Inflammatory macrophage treated with lipopolysaccharide for 1 hour (primary cell): Measurements from ENCODE around the gene COX6A2.
A peak's percentile ranks its signal among the peaks of the same experiment; 100 is the strongest.

Source experiments
- DNase-seq, 2 donors: peaks; one replicate each; pipeline ENCODE4 v3.0.0-alpha.2; 2020 to 2022

The COX6A2 gene

DNA sequence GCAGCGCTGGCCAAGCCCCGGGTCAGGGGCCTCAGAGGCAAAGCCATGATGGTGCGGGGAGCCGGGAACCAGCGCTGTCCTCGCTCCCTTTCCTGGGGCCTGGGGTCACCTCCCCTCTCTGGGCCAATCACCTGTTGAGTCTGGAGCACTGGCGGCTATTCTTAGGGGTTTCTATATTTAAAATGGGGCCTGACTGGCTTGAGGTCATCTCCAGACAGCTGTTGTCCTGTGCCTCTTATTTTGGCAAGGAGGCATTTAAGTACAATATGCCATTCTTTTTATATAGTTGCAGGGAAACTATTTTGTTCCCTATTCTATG is at the start of gene COX6A2:
COX6A2 (minus strand) TSS at position 82 of the 319 bp plus-strand sequence; CDS start at position 47, 35 bp downstream.
- no peak for DNase-seq

DNA sequence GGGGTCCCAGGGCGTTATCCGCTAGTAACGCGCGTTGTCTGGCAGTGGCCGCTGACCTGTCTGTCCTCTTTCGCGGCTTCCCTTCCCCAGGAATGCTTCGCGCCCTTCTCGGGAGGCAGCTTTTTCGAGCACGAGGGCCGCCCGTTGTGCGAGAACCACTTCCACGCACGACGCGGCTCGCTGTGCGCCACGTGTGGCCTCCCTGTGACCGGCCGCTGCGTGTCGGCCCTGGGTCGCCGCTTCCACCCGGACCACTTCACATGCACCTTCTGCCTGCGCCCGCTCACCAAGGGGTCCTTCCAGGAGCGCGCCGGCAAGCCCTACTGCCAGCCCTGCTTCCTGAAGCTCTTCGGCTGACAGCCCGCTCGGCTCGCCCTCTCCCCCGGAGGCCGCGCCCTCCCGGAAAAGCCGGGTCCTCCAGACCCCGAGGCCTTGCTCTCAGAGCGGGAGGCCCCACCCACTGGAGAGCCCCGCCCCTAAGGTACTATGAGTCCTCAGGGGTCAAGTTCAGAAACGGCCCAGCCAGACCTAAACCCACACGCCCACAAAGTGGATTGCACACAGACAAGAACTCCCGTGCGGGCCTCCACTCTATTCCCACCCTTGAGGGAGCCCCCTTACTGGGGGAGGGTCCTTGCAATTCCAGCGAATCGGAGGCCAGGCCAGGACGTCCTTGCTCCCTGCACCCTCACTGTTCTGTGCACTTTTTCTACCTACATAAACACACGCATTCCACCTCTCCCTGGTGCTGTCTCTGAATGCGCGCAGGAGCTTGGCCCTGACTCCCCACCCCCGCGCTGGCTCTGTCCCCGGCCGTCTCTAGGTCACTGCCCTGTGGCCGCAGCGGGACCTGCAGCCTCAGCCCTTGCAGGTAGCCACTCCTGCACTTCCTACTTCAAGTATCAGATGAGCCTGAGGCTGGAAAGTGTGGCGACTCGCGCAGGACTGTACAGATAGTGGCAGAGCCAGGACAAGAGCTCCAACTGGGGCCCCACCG is 49.4 kb upstream of the COX6A2 start:
- DNase-seq: no peak

DNA sequence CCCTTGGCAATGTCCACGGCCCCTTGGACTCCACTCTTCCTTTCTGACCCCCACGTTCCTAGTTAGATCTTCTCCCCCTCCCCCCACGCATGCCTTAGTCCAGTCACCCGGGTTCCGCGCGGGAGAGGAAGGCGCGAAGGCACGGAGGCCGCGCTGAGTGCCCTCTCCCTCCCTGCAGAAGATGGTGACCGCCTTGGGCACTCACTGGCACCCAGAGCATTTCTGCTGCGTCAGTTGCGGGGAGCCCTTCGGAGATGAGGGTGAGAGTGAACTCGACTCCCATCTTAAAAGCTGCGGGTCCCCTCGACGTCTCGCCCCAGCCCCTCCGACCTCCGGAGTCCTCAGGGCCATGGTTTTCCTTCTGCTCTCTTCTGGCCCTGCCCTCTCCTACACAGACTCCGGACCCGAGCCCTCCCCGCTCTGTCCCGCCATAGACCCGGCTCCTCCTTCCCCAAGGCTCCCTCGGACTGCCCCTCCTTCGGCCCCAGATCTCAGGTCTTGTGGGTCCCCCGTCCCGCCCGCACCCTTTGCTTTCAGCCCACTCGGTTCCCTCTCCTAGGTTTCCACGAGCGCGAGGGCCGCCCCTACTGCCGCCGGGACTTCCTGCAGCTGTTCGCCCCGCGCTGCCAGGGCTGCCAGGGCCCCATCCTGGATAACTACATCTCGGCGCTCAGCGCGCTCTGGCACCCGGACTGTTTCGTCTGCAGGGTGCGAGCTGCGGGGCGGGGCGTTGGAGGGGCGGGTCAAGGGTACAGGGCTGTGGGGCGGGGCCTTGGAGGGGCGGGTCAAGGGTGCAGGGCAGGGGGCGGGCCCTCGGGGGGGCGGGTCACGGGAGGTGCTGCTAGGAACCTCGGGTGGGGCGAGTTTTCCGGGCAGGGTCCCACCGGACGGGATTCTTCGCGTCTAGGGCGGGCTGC is 48.4 kb upstream of the COX6A2 start:
- DNase-seq: peak; percentile 53 to 63

DNA sequence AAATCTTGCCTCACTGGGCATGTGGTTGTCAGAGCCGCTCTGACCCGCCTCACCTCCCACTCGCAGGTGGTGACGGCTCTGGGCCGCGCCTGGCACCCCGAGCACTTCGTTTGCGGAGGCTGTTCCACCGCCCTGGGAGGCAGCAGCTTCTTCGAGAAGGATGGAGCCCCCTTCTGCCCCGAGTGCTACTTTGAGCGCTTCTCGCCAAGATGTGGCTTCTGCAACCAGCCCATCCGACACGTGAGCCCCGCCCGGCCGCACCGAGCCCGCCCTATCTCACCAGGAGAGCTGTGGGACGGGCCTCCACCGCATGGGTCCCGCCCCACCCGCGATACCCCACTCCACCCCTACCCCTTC is 47.8 kb upstream of the COX6A2 start:
- DNase-seq: no peak

- DNase-seq: no peak
Measured at GRCh38 chr16:31474773-31475738, 46.9 kb upstream of the COX6A2 start.

DNA sequence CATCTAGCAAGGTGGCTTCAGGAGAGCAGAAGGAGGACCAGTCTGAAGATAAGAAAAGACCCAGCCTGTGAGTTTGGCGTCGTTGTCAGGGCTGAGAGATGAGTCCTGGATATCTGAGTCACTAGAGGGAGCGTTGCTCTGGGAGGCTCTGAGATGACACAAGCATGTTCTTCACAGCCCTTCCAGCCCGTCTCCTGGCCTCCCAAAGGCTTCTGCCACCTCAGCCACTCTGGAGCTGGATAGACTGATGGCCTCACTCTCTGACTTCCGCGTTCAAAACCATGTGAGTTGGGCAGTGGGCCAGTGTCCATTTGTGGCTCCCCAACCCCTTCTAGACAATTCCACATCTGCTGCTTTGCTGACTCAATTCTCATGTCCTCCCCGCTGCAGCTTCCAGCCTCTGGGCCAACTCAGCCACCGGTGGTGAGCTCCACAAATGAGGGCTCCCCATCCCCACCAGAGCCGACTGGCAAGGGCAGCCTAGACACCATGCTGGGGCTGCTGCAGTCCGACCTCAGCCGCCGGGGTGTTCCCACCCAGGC is 46.1 kb upstream of the COX6A2 start:
- DNase-seq: no peak

GRCh38 chr16:31473264-31473984 is 45.3 kb upstream of the COX6A2 start:
- no peak for DNase-seq

DNA sequence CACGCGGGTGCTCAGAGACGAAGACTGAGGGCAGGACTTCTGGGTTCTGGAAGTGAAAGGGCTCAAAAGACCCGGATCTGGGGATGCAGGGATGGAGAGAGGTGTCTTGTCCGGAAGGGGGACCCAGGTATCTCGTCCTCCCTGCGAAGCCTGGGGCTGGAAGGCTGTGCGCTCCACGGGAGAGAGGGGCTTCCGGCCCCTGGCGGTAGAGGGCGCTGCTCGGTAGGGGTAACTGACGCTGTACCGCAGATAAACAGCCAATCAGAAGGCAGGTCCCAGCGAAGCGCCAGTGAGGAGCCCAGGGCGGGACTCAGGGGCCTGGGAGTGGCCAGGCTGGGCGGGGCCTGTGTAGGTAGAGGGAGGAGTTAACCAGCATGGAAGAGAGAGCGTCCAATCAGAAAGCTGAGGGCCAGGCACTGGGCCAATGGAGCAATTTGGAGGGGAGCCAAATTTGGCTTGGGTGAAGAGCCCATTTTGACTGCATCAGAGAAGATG is 44.6 kb upstream of the COX6A2 start:
- peak; percentile 23 to 42 for DNase-seq

DNA sequence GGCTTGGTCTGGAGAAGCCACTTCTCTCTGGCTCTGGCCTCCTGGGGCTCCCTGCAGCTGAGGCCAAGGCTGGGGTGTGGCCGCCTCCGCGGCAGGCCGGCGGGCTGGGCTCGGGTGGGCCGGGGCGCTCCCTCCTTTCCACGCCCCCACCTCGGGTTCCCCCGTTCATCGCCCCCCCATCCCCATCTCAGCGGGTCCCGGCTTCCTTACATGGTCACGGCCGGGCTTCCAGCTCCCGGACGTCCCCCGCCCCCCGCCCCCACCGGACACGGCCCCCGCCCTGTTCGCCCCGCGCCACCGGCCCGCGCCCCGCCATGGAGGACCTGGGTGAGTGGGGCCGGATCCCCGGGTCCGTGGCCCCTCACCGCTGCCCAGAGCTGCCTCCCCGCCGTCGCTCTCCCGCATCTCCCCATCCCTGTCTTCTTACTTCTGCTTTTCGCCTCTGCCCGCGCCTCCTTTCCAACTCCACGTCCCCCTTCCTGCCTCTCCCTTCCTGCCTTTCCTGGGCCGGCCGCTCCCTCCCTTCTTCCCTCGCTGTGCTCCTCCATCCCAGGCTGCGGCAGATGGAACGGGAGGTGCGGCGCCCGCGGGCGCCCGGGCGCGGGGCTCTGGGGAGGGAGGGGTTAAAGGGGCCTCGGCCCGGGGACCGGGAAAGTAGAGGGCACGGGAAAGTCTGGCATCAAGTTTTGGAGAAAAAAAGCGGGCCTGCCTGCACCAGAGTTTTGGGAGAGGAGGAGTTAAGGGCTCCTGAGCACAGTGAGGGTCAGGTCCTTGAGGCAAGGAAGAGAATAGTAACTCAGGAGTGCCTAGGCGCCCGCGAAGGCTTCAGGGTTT is 43.9 kb upstream of the COX6A2 start, which contains the start of gene TGFB1I1:
TGFB1I1 (plus strand) TSS at position 278 of the 834 bp plus-strand sequence; CDS start at position 315, 37 bp downstream.
- no peak for DNase-seq

DNA sequence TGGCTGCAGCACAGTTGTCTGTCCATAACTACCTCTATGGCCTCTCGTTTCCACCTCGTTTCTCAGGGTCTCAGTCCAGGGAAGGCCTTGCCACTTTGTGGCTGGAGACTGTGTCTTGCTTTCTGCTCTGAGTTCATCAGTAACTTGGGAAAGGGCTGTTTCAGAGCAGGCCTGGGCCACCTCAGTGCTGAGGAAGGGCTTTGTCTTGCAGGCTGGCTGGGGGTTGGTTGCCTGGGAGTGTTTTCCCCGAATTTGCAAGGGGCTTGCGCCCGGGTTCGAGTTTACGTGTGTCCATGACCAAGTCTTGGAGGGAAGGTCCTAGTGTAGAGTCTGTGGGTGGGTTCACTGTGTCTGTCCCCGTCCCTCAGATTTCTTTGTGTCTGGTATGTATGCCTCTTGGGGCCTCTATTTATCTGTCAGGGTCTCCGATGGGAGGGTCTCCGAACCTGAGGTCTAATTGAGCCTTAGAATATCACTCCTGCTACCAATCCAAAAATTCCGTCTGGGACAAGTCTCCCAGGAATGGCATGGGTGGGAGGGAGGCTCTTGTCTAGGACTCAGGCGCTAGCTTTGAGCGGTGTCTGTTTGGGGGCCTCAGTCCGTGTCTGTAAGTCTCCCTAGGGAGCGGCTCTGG is 43.2 kb upstream of the COX6A2 start:
- DNase-seq: no peak

DNA sequence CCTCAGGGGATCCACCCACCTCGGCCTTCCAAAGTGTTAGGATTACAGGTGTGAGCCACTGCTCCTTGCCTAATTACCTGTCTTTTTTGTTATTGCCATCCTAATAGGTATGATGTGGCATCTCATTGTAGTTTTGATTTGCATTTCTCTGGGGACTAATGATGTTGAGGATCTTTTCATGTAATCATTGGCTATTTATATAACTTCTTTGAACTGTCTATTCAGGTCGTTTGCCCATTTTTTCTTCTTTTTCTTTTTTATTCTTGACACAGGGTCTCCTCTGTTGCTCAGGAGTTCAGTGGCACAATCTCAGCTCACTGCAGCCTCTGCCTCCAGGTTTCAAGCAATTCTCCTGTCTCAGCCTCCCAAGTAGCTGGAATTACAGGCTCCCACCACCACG is 42.5 kb upstream of the COX6A2 start:
- no peak for DNase-seq

- no peak for DNase-seq
Measured at GRCh38 chr16:31467858-31468257, 39.7 kb upstream of the COX6A2 start.

DNA sequence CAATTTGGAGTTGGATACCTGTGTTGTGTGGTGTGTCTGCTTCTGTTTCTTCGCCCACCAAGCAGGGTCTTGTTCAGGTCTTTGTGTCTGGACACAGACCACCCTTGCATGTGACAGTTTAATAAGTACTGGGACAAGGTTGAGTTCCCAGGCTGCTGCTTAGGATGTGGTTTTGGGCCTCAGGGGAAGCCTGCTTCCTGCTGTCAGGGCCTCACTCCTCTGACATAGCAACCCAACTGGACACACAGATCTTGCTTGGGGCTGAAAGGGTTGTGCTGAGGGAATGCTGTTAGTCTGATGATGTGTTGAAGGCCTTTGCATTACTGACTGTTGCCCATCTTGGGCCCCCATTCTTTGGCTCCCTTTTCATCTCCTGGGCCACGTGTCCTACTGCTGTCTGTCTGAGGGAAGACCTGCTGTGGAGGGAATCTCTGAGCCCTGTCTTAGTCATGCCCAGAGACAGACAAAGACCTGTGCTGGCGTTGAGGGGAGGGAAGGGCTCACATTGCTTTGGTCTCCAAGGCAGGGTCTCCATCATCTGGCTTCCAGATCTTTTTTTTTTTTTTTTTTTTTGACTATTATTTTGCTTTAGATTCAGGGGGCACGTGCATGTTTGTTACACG is 39.1 kb upstream of the COX6A2 start:
- no peak for DNase-seq

DNA sequence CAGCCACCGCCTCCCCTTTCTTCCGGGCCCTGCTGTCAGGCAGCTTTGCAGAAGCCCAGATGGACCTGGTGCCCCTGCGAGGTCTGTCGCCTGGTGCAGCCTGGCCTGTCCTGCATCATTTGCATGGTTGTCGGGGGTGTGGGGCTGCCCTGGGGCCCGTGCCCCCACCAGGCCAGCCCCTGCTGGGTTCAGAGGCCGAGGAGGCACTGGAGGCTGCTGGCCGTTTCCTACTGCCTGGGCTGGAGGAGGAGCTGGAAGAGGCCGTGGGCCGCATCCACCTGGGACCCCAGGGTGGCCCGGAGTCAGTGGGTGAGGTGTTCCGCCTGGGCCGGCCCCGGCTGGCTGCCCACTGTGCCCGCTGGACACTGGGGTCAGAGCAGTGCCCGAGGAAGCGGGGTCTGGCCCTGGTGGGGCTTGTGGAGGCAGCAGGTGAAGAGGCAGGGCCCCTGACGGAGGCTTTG is 38.3 kb upstream of the COX6A2 start:
- DNase-seq: no peak

- no peak for DNase-seq
Measured at GRCh38 chr16:31465788-31466370, 37.7 kb upstream of the COX6A2 start.

DNA sequence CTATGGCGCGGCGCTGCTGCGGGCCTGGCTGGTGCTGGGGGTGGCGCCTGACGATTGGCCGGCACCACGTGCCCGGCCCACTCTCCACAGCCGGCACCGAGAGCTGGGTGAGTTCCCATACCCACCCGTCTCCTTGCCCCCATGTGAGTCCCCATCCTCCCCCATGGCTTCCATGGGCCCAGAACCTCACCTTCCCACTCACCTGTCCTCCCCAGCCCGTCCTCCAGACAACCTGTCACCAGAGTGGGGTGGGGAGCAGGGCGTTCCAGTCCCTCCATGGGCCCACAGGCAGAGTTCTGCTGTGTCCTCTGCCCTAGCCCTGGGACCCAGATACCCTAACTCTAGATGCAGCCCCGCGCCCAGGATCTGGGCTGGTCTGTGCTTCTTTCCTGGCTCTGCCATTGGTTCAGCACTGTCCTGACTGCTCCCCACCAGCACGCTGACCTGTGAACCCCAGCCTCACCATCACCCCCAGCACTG is 36.7 kb upstream of the COX6A2 start:
- no peak for DNase-seq

- no peak for DNase-seq
Measured at GRCh38 chr16:31464348-31464769, 36.2 kb upstream of the COX6A2 start.
